Measurements from ENCODE around the gene S100A11. TPM values are rescaled to one million over a fixed set of nuclear protein-coding genes. Genes with fewer than 3 reads are reported as not detected.

Gene S100A11
- total and polyA plus RNA-seq, 9 of the 15 experiments (the other 6 are each of a cell fraction or from before 2014, with no cell fraction given): 131 to 808 (median 235) TPM

- TF ChIP-seq, protein P1, sequence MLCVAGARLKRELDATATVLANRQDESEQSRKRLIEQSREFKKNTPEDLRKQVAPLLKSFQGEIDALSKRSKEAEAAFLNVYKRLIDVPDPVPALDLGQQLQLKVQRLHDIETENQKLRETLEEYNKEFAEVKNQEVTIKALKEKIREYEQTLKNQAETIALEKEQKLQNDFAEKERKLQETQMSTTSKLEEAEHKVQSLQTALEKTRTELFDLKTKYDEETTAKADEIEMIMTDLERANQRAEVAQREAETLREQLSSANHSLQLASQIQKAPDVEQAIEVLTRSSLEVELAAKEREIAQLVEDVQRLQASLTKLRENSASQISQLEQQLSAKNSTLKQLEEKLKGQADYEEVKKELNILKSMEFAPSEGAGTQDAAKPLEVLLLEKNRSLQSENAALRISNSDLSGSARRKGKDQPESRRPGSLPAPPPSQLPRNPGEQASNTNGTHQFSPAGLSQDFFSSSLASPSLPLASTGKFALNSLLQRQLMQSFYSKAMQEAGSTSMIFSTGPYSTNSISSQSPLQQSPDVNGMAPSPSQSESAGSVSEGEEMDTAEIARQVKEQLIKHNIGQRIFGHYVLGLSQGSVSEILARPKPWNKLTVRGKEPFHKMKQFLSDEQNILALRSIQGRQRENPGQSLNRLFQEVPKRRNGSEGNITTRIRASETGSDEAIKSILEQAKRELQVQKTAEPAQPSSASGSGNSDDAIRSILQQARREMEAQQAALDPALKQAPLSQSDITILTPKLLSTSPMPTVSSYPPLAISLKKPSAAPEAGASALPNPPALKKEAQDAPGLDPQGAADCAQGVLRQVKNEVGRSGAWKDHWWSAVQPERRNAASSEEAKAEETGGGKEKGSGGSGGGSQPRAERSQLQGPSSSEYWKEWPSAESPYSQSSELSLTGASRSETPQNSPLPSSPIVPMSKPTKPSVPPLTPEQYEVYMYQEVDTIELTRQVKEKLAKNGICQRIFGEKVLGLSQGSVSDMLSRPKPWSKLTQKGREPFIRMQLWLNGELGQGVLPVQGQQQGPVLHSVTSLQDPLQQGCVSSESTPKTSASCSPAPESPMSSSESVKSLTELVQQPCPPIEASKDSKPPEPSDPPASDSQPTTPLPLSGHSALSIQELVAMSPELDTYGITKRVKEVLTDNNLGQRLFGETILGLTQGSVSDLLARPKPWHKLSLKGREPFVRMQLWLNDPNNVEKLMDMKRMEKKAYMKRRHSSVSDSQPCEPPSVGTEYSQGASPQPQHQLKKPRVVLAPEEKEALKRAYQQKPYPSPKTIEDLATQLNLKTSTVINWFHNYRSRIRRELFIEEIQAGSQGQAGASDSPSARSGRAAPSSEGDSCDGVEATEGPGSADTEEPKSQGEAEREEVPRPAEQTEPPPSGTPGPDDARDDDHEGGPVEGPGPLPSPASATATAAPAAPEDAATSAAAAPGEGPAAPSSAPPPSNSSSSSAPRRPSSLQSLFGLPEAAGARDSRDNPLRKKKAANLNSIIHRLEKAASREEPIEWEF (CRISPR knock-in tag; IDR thresholded peaks at IDR 0.05): no peak
- TF ChIP-seq XRCC3 (IDR thresholded peaks at IDR 0.05) (no peak), WHSC1 (IDR thresholded peaks at IDR 0.05; ENCODE audit: low read length) (no peak), RBFOX2 (IDR thresholded peaks at IDR 0.05; ENCODE audit: low read depth, low read length) (no peak), NR2C2 (CRISPR knock-in tag; IDR thresholded peaks at IDR 0.05) (no peak), NR2C2 (tag; IDR thresholded peaks at IDR 0.05) (peak; percentile 60; the same call in 1 of the 2 replicates), LEF1 (IDR thresholded peaks at IDR 0.05) (peak; percentile 80), TRIM28 (IDR thresholded peaks at IDR 0.05) (no peak), PCBP2 (IDR thresholded peaks at IDR 0.05; ENCODE audit: low read depth, low read length, poor library complexity, severe bottlenecking) (no peak), KLF1 (tag; IDR thresholded peaks at IDR 0.05) (peak; percentile 50; the same call in 1 of the 2 replicates), HNRNPL (IDR thresholded peaks at IDR 0.05; ENCODE audit: low read depth, low read length) (no peak), NFXL1 (CRISPR knock-in tag; IDR thresholded peaks at IDR 0.05) (no peak), FOXP1 (CRISPR knock-in tag; IDR thresholded peaks at IDR 0.05) (no peak), PHF20 (IDR thresholded peaks at IDR 0.05; ENCODE audit: partially characterized antibody) (no peak), BRF2 (IDR thresholded peaks at IDR 0.05; ENCODE audit: borderline replicate concordance, insufficient read depth, insufficient read length) (no peak), FOXA3 (CRISPR knock-in tag; conservative IDR thresholded peaks at IDR 0.05 in 1 of 2, IDR thresholded peaks at IDR 0.05 in 1 of 2) (peak in 1 of 2 experiments; percentile 47; a peak in 1 of 4 replicates), ZNF639 (CRISPR knock-in tag; conservative IDR thresholded peaks at IDR 0.05 in 1 of 2, IDR thresholded peaks at IDR 0.05 in 1 of 2) (peak in 1 of 2 experiments; percentile 27; a peak in 1 of 4 replicates)
These were observed 1.9 kb downstream of the S100A11 start (continued) for GRCh38 chr1:152034654-152035538.
